NCI-H2107 treated with DMSO at 0.1 percent for 48 hours (cell line): ENCODE data around the gene NOBOX.
"Not testable (repeated sequence)": the region's sequence is repeated elsewhere in the genome, so short reads cannot be mapped to it uniquely, and the experiment has no call there.

Experiments
- DNase-seq: peaks from one replicate; lab custom pipeline; 2025; ENCODE audit not compliant: unreplicated experiment; lab: John Stamatoyannopoulos, UW

Gene NOBOX

GRCh38 chr7:144397086-144397485 is 6.4 kb downstream of the NOBOX start:
- no peak for DNase-seq

- DNase-seq: no peak
Measured at GRCh38 chr7:144391823-144392255, 11.7 kb downstream of the NOBOX start.

- DNase-seq: no peak
Measured at GRCh38 chr7:144391014-144391413, 12.5 kb downstream of the NOBOX start.

- no peak for DNase-seq
Measured at GRCh38 chr7:144390481-144390880, 13.0 kb downstream of the NOBOX start.

- no peak for DNase-seq
Measured at GRCh38 chr7:144388950-144389349, 14.5 kb downstream of the NOBOX start.

GRCh38 chr7:144386741-144387140 is 16.8 kb downstream of the NOBOX start:
- DNase-seq: no peak

- DNase-seq: no peak
Measured at GRCh38 chr7:144384555-144385245, 18.8 kb downstream of the NOBOX start.

GRCh38 chr7:144384071-144384470 is 19.4 kb downstream of the NOBOX start:
- no peak for DNase-seq

GRCh38 chr7:144379776-144380384 is 23.6 kb downstream of the NOBOX start:
- DNase-seq: no peak

GRCh38 chr7:144378651-144379050 is 24.8 kb downstream of the NOBOX start:
- DNase-seq: no peak

- not testable (repeated sequence) for DNase-seq
Measured at GRCh38 chr7:144369221-144369620, 34.3 kb downstream of the NOBOX start.

GRCh38 chr7:144367250-144367649 is 36.2 kb downstream of the NOBOX start:
- DNase-seq: not testable (repeated sequence)

GRCh38 chr7:144365523-144365922 is 38.0 kb downstream of the NOBOX start:
- not testable (repeated sequence) for DNase-seq

GRCh38 chr7:144362061-144362460 is 41.4 kb downstream of the NOBOX start:
- DNase-seq: not testable (repeated sequence)

GRCh38 chr7:144356860-144357259 is 46.6 kb downstream of the NOBOX start:
- DNase-seq: not testable (repeated sequence)

GRCh38 chr7:144356185-144356584 is 47.3 kb downstream of the NOBOX start:
- not testable (repeated sequence) for DNase-seq

GRCh38 chr7:144355176-144355822 is 48.2 kb downstream of the NOBOX start, which contains the start of gene ARHGEF5:
TSS of gene ARHGEF5 (plus strand) at chr7:144355402. CDS start at chr7:144362670, 7,268 bp downstream.
- DNase-seq: not testable (repeated sequence)

- DNase-seq: not testable (repeated sequence)
Measured at GRCh38 chr7:144351667-144352066, 51.8 kb downstream of the NOBOX start.

- DNase-seq: not testable (repeated sequence)
Measured at GRCh38 chr7:144348625-144349024, 54.9 kb downstream of the NOBOX start.
